Astrocyte of the spinal cord (primary cell): ENCODE measurements around the gene DENND11.

ENCODE experiments used
- DNase-seq: peaks from one replicate; pipeline ENCODE4 v3.0.0; 2011; ENCODE audit warnings: low read depth, low spot score
- H3K4me3 ChIP-seq: 2 replicates; pipeline ENCODE4 v1.5.1; 2011; ENCODE audit warnings: low read depth, mild to moderate bottlenecking, low read length, moderate library complexity
- CTCF ChIP-seq: IDR thresholded peaks from 2 replicates; pipeline ENCODE4 v1.5.1; 2012; ENCODE audit warnings: low read depth, mild to moderate bottlenecking, low read length, inconsistent platforms
- in situ Hi-C: cut with HindIII; loops from 2 replicates; pipeline ENCODE4 v1.10.0; 2017; ENCODE audit warnings: low sequenced_read_pairs

The DENND11 gene

DNA sequence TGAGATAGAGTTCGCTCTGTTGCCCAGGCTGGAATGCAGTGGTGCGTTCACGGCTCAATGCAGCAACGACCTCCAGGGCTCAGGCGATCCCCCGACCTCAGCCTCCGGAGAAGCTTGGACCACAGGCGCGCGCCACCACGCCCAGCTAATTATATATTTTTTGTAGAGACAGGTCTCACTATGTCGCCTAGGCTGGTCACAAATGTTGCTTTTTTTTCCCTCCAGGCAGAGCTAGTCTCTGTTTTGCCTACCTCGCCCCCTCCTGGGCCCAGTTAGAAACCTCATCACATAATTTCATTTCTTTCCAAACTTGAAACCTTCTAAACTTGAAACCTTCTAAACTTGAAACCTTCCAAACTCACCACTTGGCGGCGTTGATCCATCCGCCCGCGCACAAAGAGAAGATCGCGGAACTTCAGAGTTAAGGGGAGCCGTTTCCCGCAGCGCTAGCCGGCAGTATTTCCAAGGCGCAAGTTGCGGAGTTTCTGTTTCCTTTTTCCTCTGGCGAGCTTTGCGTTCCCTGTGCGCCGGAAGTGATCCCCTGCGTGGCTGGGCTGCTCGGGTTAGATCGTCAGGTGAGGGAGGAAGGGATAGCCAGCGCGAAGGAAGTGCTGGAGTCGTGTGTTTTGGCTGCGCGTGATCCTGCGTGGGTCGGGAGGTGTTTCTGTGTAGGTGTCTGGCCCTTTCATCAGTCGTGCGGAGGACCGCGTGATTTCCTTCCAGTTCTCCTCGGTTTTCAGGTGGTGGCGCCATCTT lies 36.0 kb upstream of the DENND11 start, which contains the start of gene SSBP1:
SSBP1 (plus strand) TSS at position 523 of the 756 bp plus-strand sequence. CDS start 809 bp downstream, outside the sequence.
- in situ Hi-C loops = no loop called here
- H3K4me3 ChIP-seq = peak within 1 kb of the TSS; percentile 97
- peak; percentile 98 for DNase-seq
- TF ChIP-seq CTCF = peak; percentile 90

DNA sequence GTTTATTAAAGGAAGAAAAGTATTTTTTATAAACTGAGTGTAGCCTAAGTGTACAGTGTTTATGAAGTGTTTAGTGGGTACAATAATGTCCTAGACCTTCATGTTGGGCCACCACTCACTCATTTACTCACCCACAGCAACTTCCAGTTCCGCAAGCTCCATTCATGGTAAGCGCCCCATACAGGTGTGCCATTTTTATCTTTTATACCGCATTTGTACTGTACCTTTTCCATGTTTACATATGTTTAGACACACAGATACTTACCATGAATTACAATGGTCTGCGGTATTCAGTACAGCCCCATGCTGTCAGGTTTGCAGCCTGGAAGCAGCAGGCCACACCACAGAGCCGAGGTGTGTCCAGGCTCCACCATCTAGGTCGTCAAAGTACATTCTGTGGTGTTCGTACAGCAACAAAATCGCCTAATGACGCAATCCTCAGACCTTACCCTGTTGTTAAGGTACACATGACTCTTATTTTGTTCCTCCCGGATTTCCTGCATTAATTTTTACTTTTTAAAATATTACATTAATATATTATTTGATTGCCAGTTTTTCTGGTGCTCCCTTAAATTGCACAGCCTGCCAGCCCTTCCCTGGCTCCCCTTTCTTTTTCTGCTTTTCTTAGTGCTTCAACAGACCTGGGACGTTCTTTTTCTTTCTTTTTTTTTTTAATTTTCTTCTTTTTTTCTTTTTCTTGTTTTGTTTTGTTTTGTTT lies 35.3 kb upstream of the DENND11 start:
- in situ Hi-C loops = no loop called here
- DNase-seq = no peak
- TF ChIP-seq CTCF = no peak
- peak overlapping the region; percentile 97 for H3K4me3 ChIP-seq

DNA sequence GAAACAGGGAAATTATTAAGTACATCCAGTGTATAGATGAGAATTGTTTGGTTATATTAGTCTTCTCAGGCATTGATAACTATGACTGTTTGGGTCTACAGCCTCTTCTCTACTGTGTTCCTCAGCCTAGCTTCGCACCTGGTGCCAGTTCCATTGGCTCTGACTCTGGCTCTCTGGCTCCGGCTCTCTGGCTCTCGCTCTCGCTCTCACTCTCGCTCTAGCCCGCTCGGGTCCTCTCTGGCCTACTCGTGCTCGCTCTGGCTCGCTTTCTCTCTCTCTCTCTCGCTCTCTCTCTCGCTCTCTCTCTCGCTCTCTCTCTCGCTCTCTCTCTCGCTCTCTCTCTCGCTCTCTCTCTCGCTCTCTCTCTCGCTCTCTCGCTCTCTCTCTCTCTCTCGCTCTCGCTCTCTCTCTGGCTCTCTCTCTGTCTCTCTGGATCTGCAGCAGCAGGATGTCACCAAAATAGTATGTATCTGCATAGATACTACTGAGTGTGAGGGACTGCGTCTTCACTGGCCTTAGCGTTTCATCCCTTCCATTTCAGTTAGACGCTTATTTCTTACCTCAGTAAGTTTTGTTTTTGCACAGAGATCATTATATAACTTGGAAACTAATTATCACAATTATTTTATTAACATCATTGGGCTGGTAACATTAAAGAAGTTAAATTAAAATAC lies 29.6 kb upstream of the DENND11 start:
- DNase-seq = no peak
- H3K4me3 ChIP-seq = no peak overlapping the region
- in situ Hi-C loops = no loop called here
- no peak for TF ChIP-seq CTCF

- in situ Hi-C loops = no loop called here
- no peak for TF ChIP-seq CTCF
- no peak for DNase-seq
These were observed 27.1 kb upstream of the DENND11 start for GRCh38 chr7:141729020-141729419.

DNA sequence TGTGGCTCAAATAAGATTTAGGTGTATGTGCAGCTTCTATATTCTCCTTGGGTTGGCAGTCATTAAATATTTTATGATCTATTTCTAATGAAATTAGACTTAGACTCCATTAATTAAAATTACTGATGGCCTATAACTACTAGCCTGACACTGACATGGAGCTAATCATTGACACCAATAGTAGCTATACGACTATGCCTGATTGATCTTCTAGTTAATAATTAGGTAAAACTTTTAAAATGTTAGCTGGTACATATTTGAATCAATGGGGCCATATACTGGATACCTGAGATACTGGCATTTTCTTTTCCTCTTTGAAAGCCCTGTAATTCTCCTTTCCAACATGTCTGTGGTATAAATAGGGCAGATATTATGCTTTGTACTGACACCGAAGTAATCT lies 20.6 kb upstream of the DENND11 start:
- in situ Hi-C loops = no loop called here
- no peak for DNase-seq

More at GRCh38 chr7:141729020-141729419, 27.1 kb upstream of the DENND11 start:
- no peak overlapping the region for H3K4me3 ChIP-seq

More for the DNA sequence above, 20.6 kb upstream of the DENND11 start:
- no peak overlapping the region for H3K4me3 ChIP-seq
- no peak for TF ChIP-seq CTCF
